H9 (cell line): ENCODE results near the gene C1orf115. TPM values are rescaled to one million over a fixed set of nuclear protein-coding genes. Genes with fewer than 3 reads are reported as not detected.

Experiments
- DNase-seq: peaks from one replicate; pipeline ENCODE4 v3.0.0-alpha.2; 2017
- H2AFZ ChIP-seq: one replicate; pipeline ENCODE4 v1.6.1; 2013; ENCODE audit warnings: mild to moderate bottlenecking, low read length, control low read depth, moderate library complexity
- H2AK5ac ChIP-seq: 2 replicates; pipeline ENCODE4 v1.6.1; 2013; ENCODE audit warnings: low read length, control low read depth, mixed read lengths; ENCODE audit not compliant: insufficient read length
- H2BK120ac ChIP-seq: one replicate; pipeline ENCODE4 v1.6.1; 2013; ENCODE audit warnings: low read depth, mild to moderate bottlenecking, low read length, control low read depth, inconsistent platforms; ENCODE audit not compliant: poor library complexity, severe bottlenecking
- H2BK12ac ChIP-seq: 2 replicates; pipeline ENCODE4 v1.6.1; 2013; ENCODE audit warnings: low read length, control low read depth, mixed read lengths, low read depth; ENCODE audit not compliant: insufficient read length
- H2BK15ac ChIP-seq: 2 replicates; pipeline ENCODE4 v1.6.1; 2013; ENCODE audit warnings: low read depth, low read length, control low read depth
- H2BK20ac ChIP-seq: one replicate; pipeline ENCODE4 v1.6.1; 2013; ENCODE audit warnings: low read depth, mild to moderate bottlenecking, low read length, control low read depth, inconsistent platforms; ENCODE audit not compliant: poor library complexity, severe bottlenecking
- H2BK5ac ChIP-seq: 2 replicates; pipeline ENCODE4 v1.6.1; 2013; ENCODE audit warnings: low read length, control low read depth, mixed read lengths; ENCODE audit not compliant: insufficient read length
- H3K14ac ChIP-seq: 2 replicates; pipeline ENCODE4 v1.6.1; 2013; ENCODE audit warnings: low read length, control low read depth; ENCODE audit not compliant: insufficient read depth
- H3K18ac ChIP-seq: 2 replicates; pipeline ENCODE4 v1.6.1; 2013; ENCODE audit warnings: low read depth, mild to moderate bottlenecking, mixed read lengths, low read length, control low read depth; ENCODE audit not compliant: insufficient read length
- H3K23ac ChIP-seq: 2 replicates; pipeline ENCODE4 v1.6.1; 2013; ENCODE audit warnings: low read length, control low read depth, mixed read lengths, low read depth; ENCODE audit not compliant: insufficient read length
- H3K23me2 ChIP-seq: 2 replicates; pipeline ENCODE4 v1.6.1; 2013; ENCODE audit warnings: low read depth, mild to moderate bottlenecking, mixed read lengths, low read length, control low read depth; ENCODE audit not compliant: insufficient read length, poor library complexity, severe bottlenecking
- H3K27ac ChIP-seq: 2 replicates; pipeline ENCODE4 v1.5.1; 2013; ENCODE audit warnings: low read length, control low read depth, mixed read lengths, low read depth; ENCODE audit not compliant: insufficient read length
- H3K27me3 ChIP-seq: 2 replicates; pipeline ENCODE4 v1.6.1; 2013; ENCODE audit warnings: low read length, control low read depth, inconsistent platforms; ENCODE audit not compliant: insufficient read depth
- H3K4ac ChIP-seq: 2 replicates; pipeline ENCODE4 v1.6.1; 2013; ENCODE audit warnings: low read depth, mild to moderate bottlenecking, control low read depth, inconsistent platforms, low read length, moderate library complexity
- H3K4me1 ChIP-seq: 2 replicates; pipeline ENCODE4 v1.6.1; 2013; ENCODE audit warnings: low read length, control low read depth, inconsistent platforms; ENCODE audit not compliant: insufficient read depth
- H3K4me2 ChIP-seq: 2 replicates; pipeline ENCODE4 v1.6.1; 2013; ENCODE audit warnings: low read length, control low read depth, mixed read lengths; ENCODE audit not compliant: insufficient read length, insufficient read depth
- H3K56ac ChIP-seq: 2 replicates; pipeline ENCODE4 v1.6.1; 2013; ENCODE audit warnings: low read depth, mild to moderate bottlenecking, mixed read lengths, low read length, control low read depth; ENCODE audit not compliant: insufficient read length
- H3K79me1 ChIP-seq: 2 replicates; pipeline ENCODE4 v1.6.1; 2013; ENCODE audit warnings: low read depth, mild to moderate bottlenecking, moderate library complexity, low read length, control low read depth, inconsistent platforms; ENCODE audit not compliant: insufficient read depth, poor library complexity, severe bottlenecking
- H3K79me2 ChIP-seq: 2 replicates; pipeline ENCODE4 v1.6.1; 2013; ENCODE audit warnings: low read length, control low read depth, inconsistent platforms; ENCODE audit not compliant: insufficient read depth
- H3K9ac ChIP-seq: 2 replicates; pipeline ENCODE4 v1.6.1; 2013; ENCODE audit warnings: low read length, control low read depth, mixed read lengths; ENCODE audit not compliant: insufficient read length; ENCODE audit errors: extremely low read depth
- H3K9me3 ChIP-seq: one replicate; pipeline ENCODE4 v1.6.1; 2013; ENCODE audit warnings: low read depth, low read length, inconsistent platforms; ENCODE audit not compliant: control insufficient read depth
- H3T11ph ChIP-seq: one replicate; pipeline ENCODE4 v1.6.1; 2013; ENCODE audit warnings: mild to moderate bottlenecking, low read length, control low read depth, inconsistent platforms
- H4K20me1 ChIP-seq: one replicate; pipeline ENCODE4 v1.6.1; 2013; ENCODE audit not compliant: control insufficient read depth, insufficient read length, insufficient read depth
- H4K5ac ChIP-seq: 2 replicates; pipeline ENCODE4 v1.6.1; 2013; ENCODE audit warnings: low read depth, mild to moderate bottlenecking, mixed read lengths, low read length, control low read depth; ENCODE audit not compliant: insufficient read length
- H4K8ac ChIP-seq: replicated peaks from 2 replicates; pipeline ENCODE4 v1.6.1; 2013; ENCODE audit warnings: low read length, control low read depth, mixed read lengths, low read depth; ENCODE audit not compliant: insufficient read length
- H4K91ac ChIP-seq: 2 replicates; pipeline ENCODE4 v1.6.1; 2013; ENCODE audit warnings: low read depth, mild to moderate bottlenecking, moderate library complexity, mixed read lengths, low read length, control low read depth; ENCODE audit not compliant: insufficient read length
- H3K27ac Mint-ChIP-seq, 3 experiments: 2 replicates in 2 of 3; 3 replicates in 1 of 3; pipeline ENCODE4 v1.8.0; 2020 to 2021; ENCODE audit warnings: mixed read lengths in 3 of 3, mild to moderate bottlenecking in 1 of 3, moderate library complexity in 1 of 3
- H3K27me3 Mint-ChIP-seq: 2 replicates; pipeline ENCODE4 v1.8.0; 2021; ENCODE audit warnings: low read depth, mild to moderate bottlenecking, moderate library complexity, mixed read lengths
- H3K36me3 Mint-ChIP-seq, 3 experiments: 2 replicates in 2 of 3; 3 replicates in 1 of 3; pipeline ENCODE4 v1.8.0; 2020 to 2021; ENCODE audit warnings: low read depth in 3 of 3, mixed read lengths in 3 of 3; ENCODE audit not compliant: insufficient read depth in 1 of 3
- H3K4me1 Mint-ChIP-seq, 2 experiments: 2 replicates each; pipeline ENCODE4 v1.8.0; 2020; ENCODE audit warnings: mixed read lengths in 2 of 2
- H3K4me3 Mint-ChIP-seq, 2 experiments: 2 replicates in 1 of 2; 3 replicates in 1 of 2; pipeline ENCODE4 v1.8.0; 2020 to 2021; ENCODE audit warnings: mild to moderate bottlenecking in 2 of 2, mixed read lengths in 2 of 2, moderate library complexity in 1 of 2
- H3K9me3 Mint-ChIP-seq, 2 experiments: 2 replicates in 1 of 2; 3 replicates in 1 of 2; pipeline ENCODE4 v1.8.0; 2020; ENCODE audit warnings: mild to moderate bottlenecking in 2 of 2, mixed read lengths in 2 of 2, moderate library complexity in 1 of 2
- CTCF ChIP-seq: fragments of 200-600 bp; sonication (generic); conservative IDR thresholded peaks from 3 replicates; pipeline ENCODE4 v1.8.0; 2021; ENCODE audit warnings: antibody characterized with exemption, mild to moderate bottlenecking
- WGBS: extraction: QIAGEN DNeasy Blood & Tissue Kit; methylation state at CpG from one replicate; pipeline ENCODE4 v1.1.7; 2013; ENCODE audit warnings: missing lambda C conversion rate, low lambda C conversion rate, mixed read lengths; ENCODE audit not compliant: insufficient read length; ENCODE audit errors: extremely low coverage; 5-methylcytosine and 5-hydroxymethylcytosine counted together
- total RNA-seq: library from RNA; stranded (reverse); gene quantifications from 2 replicates; pipeline ENCODE4 v1.2.1, GENCODE V29; 2021

C1orf115 gene
- total RNA-seq, 1 experiment from 2014 or later, result 6.0 TPM

DNA sequence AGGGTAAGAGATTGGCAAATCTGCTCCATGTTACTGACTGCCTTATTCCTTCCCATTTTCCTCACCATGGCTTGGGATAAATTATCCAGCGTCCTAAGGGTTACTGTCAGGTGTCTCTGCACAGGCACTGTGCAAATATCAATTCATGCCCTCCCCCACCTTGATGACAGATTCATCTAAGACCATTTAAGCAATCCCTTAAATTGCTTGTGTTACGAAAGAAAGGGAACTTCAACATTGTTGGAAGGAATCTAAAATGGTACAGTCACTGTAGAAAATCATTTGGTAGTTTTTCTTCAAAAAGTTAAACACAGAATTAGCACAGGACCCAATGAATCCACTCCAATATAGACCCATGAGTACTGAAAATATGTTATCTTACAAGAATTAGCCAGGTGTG is 40.3 kb downstream of the C1orf115 start:
- no peak overlapping the region for H2AK5ac ChIP-seq
- no peak overlapping the region for H2BK15ac ChIP-seq
- no peaks in the 10 kb centered on the region for H3K23me2 ChIP-seq
- no peaks in the 10 kb centered on the region; a peak in 1 of 5 replicates for H3K9me3 Mint-ChIP-seq
- H4K8ac ChIP-seq, result no peak overlapping the region
- no peak overlapping the region for H3K18ac ChIP-seq
- no peak overlapping the region for H2BK5ac ChIP-seq
- H3K14ac ChIP-seq, result no peak overlapping the region
- H3K4me2 ChIP-seq, result no peak overlapping the region
- H3K36me3 Mint-ChIP-seq, result no peaks in the 10 kb centered on the region; a peak in 1 of 7 replicates
- H3K9ac ChIP-seq, result no peak overlapping the region
- no peak overlapping the region for H3K4me3 Mint-ChIP-seq
- H2AFZ ChIP-seq, result no peak overlapping the region
- H3K27ac Mint-ChIP-seq, result no peak overlapping the region; a peak in 1 of 7 replicates
- no peak overlapping the region for H3K4ac ChIP-seq
- no CpG with 5 or more reads among the region's 2 CpGs for WGBS
- DNase-seq, result no peak
- peaks cover 2 to 3% of the 10 kb centered on the region in 2 experiments for H3K4me1 Mint-ChIP-seq
- H3K27me3 Mint-ChIP-seq, result peaks cover 25% of the 10 kb centered on the region
- H3K56ac ChIP-seq, result no peak overlapping the region
- H3K4me1 ChIP-seq, result no peaks in the 10 kb centered on the region
- TF ChIP-seq CTCF, result no peak
- no peak overlapping the region for H4K5ac ChIP-seq
- no peaks in the 10 kb centered on the region for H3K9me3 ChIP-seq
- H2BK120ac ChIP-seq, result no peak overlapping the region
- no peaks in the 10 kb centered on the region for H3K27me3 ChIP-seq
- no peaks in the 10 kb centered on the region for H3K79me1 ChIP-seq
- no peak overlapping the region for H3K27ac ChIP-seq
- H4K20me1 ChIP-seq, result no peaks in the 10 kb centered on the region
- H3K79me2 ChIP-seq, result no peaks in the 10 kb centered on the region
- no peak overlapping the region for H3T11ph ChIP-seq
- H4K91ac ChIP-seq, result no peak overlapping the region
- H3K23ac ChIP-seq, result no peak overlapping the region
- no peak overlapping the region for H2BK20ac ChIP-seq
- no peak overlapping the region for H2BK12ac ChIP-seq
